Esophagus (tissue), 2 donors: ENCODE data around the gene CCDC194. TPM values are rescaled to one million over a fixed set of nuclear protein-coding genes. Genes with fewer than 3 reads are reported as not detected.

Experiments
- H3K27ac ChIP-seq, 2 donors: one replicate each; pipeline ENCODE4 v1.5.1; 2013; ENCODE audit warnings: low read depth in 2 of 2, mild to moderate bottlenecking in 2 of 2, inconsistent platforms in 1 of 2, low read length in 1 of 2, moderate library complexity in 1 of 2
- H3K27me3 ChIP-seq, 2 donors: one replicate each; pipeline ENCODE4 v1.6.1; 2013; ENCODE audit warnings: low read length in 2 of 2, control low read depth in 1 of 2, mild to moderate bottlenecking in 1 of 2; ENCODE audit not compliant: insufficient read depth in 2 of 2, control insufficient read depth in 1 of 2
- H3K36me3 ChIP-seq, 2 donors: one replicate each; pipeline ENCODE4 v1.6.1; 2013; ENCODE audit warnings: low read length in 1 of 2; ENCODE audit not compliant: control insufficient read depth in 2 of 2, insufficient read depth in 2 of 2
- H3K4me1 ChIP-seq, 2 donors: one replicate each; pipeline ENCODE4 v1.6.1; 2013; ENCODE audit warnings: low read length in 1 of 2; ENCODE audit not compliant: control insufficient read depth in 2 of 2, insufficient read depth in 2 of 2
- H3K4me3 ChIP-seq, 2 donors: one replicate each; pipeline ENCODE4 v1.5.1; 2013; ENCODE audit warnings: low read length in 2 of 2, mild to moderate bottlenecking in 2 of 2, low read depth in 1 of 2, moderate library complexity in 1 of 2
- H3K9me3 ChIP-seq, 2 donors: one replicate each; pipeline ENCODE4 v1.6.1; 2013; ENCODE audit warnings: mild to moderate bottlenecking in 2 of 2, low read depth in 1 of 2, low read length in 1 of 2, moderate library complexity in 1 of 2; ENCODE audit not compliant: control insufficient read depth in 2 of 2, insufficient read depth in 1 of 2
- WGBS, 2 donors: extraction: QIAGEN DNeasy Blood & Tissue Kit; methylation state at CpG; one replicate each; pipeline ENCODE4 v1.1.7; 2013; 5-methylcytosine and 5-hydroxymethylcytosine counted together
- polyA plus RNA-seq, 2 donors: library from polyadenylated mRNA; stranded (reverse); fragments of 200-250 nt; gene quantifications; one replicate each; pipeline ENCODE4 v1.2.3, GENCODE V29; 2013
- donor health status: healthy with polysubstance abuse.
- donor health status: Bipolar disorder and iron deficiency.

The CCDC194 gene
- polyA plus RNA-seq, 2 donors, result not detected

- peaks cover 0 to 2% of the 10 kb centered on the region in 2 donors for H3K9me3 ChIP-seq
- 80 to 83% methylated on average over 7 of the region's 7 CpGs for WGBS, 2 donors
- H3K4me1 ChIP-seq, result peaks cover 8 to 15% of the 10 kb centered on the region in 2 donors
- H3K36me3 ChIP-seq, result peaks cover 6 to 15% of the 10 kb centered on the region in 2 donors
- no peak overlapping the region for H3K4me3 ChIP-seq
- H3K27ac ChIP-seq, result no peak overlapping the region
- no peaks in the 10 kb centered on the region for H3K27me3 ChIP-seq
Observed at GRCh38 chr19:17341845-17342244, 52.2 kb downstream of the CCDC194 start.

GRCh38 chr19:17341386-17341785, 52.6 kb downstream of the CCDC194 start:
- Histone ChIP-seq H3K27me3 (no peaks in the 10 kb centered on the region), H3K36me3 (peaks cover 6 to 15% of the 10 kb centered on the region in 2 donors), H3K27ac (no peak overlapping the region), H3K9me3 (peaks cover 0 to 2% of the 10 kb centered on the region in 2 donors), H3K4me3 (no peak overlapping the region), H3K4me1 (peaks cover 8 to 15% of the 10 kb centered on the region in 2 donors)
- WGBS, 2 donors, result 93 to 94% methylated on average over 15 of the region's 15 CpGs

DNA sequence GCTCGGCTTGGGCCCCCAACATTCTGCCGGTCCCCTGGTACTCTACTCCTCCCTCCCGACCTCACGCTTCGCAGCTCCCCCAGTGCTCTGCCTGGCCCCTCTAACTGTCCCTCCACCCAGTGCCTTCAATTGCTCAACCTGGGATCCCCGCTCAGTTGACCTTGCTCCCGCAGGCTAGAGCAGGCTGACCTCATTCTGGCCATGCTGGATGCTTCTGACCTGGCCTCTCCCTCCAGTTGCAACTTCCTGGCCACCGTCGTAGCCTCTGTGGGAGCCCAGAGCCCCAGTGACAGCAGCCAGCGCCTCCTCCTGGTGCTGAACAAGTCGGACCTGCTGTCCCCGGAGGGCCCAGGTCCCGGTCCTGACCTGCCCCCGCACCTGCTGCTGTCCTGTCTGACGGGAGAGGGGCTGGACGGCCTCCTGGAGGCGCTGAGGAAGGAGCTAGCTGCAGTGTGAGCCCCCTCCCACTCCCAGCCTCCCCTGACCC, 53.1 kb downstream of the CCDC194 start:
- H3K4me1 ChIP-seq, result peaks cover 8 to 11% of the 10 kb centered on the region in 2 donors
- H3K36me3 ChIP-seq, result peaks cover 6 to 15% of the 10 kb centered on the region in 2 donors
- 72 to 75% methylated on average over 17 of the region's 17 CpGs for WGBS, 2 donors
- no peak overlapping the region for H3K4me3 ChIP-seq
- H3K9me3 ChIP-seq, result peaks cover 0 to 2% of the 10 kb centered on the region in 2 donors
- H3K27ac ChIP-seq, result peak overlapping the region; percentile 24 to 45
- no peaks in the 10 kb centered on the region for H3K27me3 ChIP-seq

Other genes starting within 250 kb of the CCDC194 start
- 10 to 100 TPM; 32.8 to 37.7 TPM for gene USE1, start 178.8 kb downstream of the CCDC194 start, polyA plus RNA-seq
- gene OCEL1, start 168.0 kb downstream of the CCDC194 start, polyA plus RNA-seq, result 10 to 100 TPM in 1 of 2 donors, 1 to 10 TPM in 1; 7.9 to 12.7 TPM
- gene NR2F6, start 148.3 kb downstream of the CCDC194 start, polyA plus RNA-seq, result 10 to 100 TPM; 33.3 to 45.5 TPM
- gene USHBP1, start 129.5 kb downstream of the CCDC194 start, polyA plus RNA-seq, result 1 to 10 TPM; 1.5 to 2.9 TPM
- 10 to 100 TPM; 39.1 to 52.7 TPM for gene BABAM1, start 126.8 kb downstream of the CCDC194 start, polyA plus RNA-seq
- gene ANKLE1, start 112.3 kb downstream of the CCDC194 start, polyA plus RNA-seq, result under 1 TPM; 0.22 to 0.45 TPM
- 1 to 10 TPM; 3.4 to 4.5 TPM for gene ABHD8, start 90.8 kb downstream of the CCDC194 start, polyA plus RNA-seq
- 100 to 1,000 TPM in 1 of 2 donors, 10 to 100 TPM in 1; 72.1 to 102 TPM for gene MRPL34, start 88.3 kb downstream of the CCDC194 start, polyA plus RNA-seq
- gene DDA1, start 84.6 kb downstream of the CCDC194 start, polyA plus RNA-seq, result 10 to 100 TPM; 40.3 to 41.4 TPM
- gene ANO8, start 59.3 kb downstream of the CCDC194 start, polyA plus RNA-seq, result 10 to 100 TPM in 1 of 2 donors, 1 to 10 TPM in 1; 9.7 to 28.0 TPM
- gene GTPBP3, start 56.6 kb downstream of the CCDC194 start, polyA plus RNA-seq, result 10 to 100 TPM; 13.5 to 20.2 TPM
- gene PLVAP, start 16.9 kb downstream of the CCDC194 start, polyA plus RNA-seq, result 10 to 100 TPM; 29.5 to 30.7 TPM
- gene BST2, start 11.4 kb upstream of the CCDC194 start, polyA plus RNA-seq, result 10 to 100 TPM in 1 of 2 donors, 1 to 10 TPM in 1; 8.5 to 17.6 TPM
- 10 to 100 TPM; 64.2 to 66.8 TPM for gene MVB12A, start 25.9 kb upstream of the CCDC194 start, polyA plus RNA-seq
- gene TMEM221, start 54.5 kb upstream of the CCDC194 start, polyA plus RNA-seq, result under 1 TPM; 0.13 to 0.20 TPM
- gene NXNL1, start 66.7 kb upstream of the CCDC194 start, polyA plus RNA-seq, result not detected
- 1 to 10 TPM; 5.4 to 8.7 TPM for gene SLC27A1, start 76.3 kb upstream of the CCDC194 start, polyA plus RNA-seq
- 100 to 1,000 TPM in 1 of 2 donors, 10 to 100 TPM in 1; 90.6 to 119 TPM for gene PGLS, start 117.5 kb upstream of the CCDC194 start, polyA plus RNA-seq
- gene COLGALT1, start 161.5 kb upstream of the CCDC194 start, polyA plus RNA-seq, result 10 to 100 TPM; 23.6 to 24.8 TPM